AG10803 (cell line): ENCODE measurements around the gene OR2L2.

Experiments used
- DNase-seq: peaks from one replicate; pipeline ENCODE4 v3.0.0; 2010; ENCODE audit warnings: low read depth
- H3K4me3 ChIP-seq: 2 replicates; pipeline ENCODE4 v1.5.1; 2011; ENCODE audit warnings: mild to moderate bottlenecking, low read length, control low read depth
- TF ChIP-seq, protein P1 (sequence below): conservative IDR thresholded peaks from 2 replicates; pipeline ENCODE4 v1.5.1; 2011; ENCODE audit warnings: mild to moderate bottlenecking, low read length, control low read depth, inconsistent platforms

The OR2L2 gene, protein sequence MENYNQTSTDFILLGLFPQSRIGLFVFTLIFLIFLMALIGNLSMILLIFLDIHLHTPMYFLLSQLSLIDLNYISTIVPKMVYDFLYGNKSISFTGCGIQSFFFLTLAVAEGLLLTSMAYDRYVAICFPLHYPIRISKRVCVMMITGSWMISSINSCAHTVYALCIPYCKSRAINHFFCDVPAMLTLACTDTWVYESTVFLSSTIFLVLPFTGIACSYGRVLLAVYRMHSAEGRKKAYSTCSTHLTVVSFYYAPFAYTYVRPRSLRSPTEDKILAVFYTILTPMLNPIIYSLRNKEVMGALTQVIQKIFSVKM

GRCh38 chr1:248029770-248030169 lies at the start of gene OR2L2:
TSS of gene OR2L2 (plus strand) at chr1:248030070. CDS start at chr1:248038268, 8,198 bp downstream.
- H3K4me3 ChIP-seq = no peak within 1 kb of the TSS
- DNase-seq = no peak
- TF ChIP-seq, protein P1, sequence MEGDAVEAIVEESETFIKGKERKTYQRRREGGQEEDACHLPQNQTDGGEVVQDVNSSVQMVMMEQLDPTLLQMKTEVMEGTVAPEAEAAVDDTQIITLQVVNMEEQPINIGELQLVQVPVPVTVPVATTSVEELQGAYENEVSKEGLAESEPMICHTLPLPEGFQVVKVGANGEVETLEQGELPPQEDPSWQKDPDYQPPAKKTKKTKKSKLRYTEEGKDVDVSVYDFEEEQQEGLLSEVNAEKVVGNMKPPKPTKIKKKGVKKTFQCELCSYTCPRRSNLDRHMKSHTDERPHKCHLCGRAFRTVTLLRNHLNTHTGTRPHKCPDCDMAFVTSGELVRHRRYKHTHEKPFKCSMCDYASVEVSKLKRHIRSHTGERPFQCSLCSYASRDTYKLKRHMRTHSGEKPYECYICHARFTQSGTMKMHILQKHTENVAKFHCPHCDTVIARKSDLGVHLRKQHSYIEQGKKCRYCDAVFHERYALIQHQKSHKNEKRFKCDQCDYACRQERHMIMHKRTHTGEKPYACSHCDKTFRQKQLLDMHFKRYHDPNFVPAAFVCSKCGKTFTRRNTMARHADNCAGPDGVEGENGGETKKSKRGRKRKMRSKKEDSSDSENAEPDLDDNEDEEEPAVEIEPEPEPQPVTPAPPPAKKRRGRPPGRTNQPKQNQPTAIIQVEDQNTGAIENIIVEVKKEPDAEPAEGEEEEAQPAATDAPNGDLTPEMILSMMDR = no peak

DNA sequence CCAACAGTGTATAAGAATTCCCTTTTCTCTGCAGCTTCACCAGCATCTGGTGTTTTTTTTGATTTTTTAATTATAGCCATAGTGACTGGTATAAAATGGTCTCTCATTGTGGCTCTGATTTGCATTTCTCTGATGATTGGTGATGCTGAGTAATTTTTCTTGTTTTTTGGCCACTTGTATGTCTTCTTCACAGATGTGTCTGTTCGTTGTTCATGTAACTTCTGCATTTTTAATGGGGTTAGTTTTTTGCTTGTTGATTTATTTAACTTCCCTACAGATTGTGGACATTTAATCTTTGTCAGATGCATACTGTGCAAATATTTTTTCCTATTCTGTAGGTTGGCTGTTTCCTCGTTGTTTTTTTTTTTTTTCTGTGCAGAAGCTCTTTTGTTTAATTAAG lies 36.9 kb upstream of the OR2L2 start:
- no peak for DNase-seq
- no peak overlapping the region for H3K4me3 ChIP-seq
- TF ChIP-seq, protein P1 = no peak

- TF ChIP-seq, protein P1 = no peak
- DNase-seq = no peak
- no peak overlapping the region for H3K4me3 ChIP-seq
Observed at GRCh38 chr1:247998811-247999210, 31.1 kb upstream of the OR2L2 start.

DNA sequence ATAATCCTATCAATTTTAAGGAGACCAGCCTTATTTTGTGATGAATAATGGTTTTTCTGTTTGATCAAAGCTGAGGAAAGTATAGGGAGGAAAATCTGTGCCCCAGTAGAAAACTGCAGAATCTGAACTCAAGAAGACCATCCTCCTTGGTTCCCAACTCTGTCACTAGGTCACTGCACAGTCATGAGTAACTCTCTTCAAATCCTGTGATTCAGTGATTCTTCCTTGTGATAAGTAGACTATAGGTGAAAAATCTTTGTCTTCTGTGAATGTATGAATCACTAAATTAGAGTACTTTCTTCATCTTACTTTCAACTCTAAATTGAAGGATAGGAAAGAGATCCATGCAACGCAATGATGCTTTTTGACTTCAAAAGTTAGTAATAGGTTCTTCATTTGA lies 29.7 kb upstream of the OR2L2 start:
- DNase-seq = no peak
- TF ChIP-seq, protein P1 = no peak
- H3K4me3 ChIP-seq = no peak overlapping the region

GRCh38 chr1:248007778-248008177 lies 22.1 kb upstream of the OR2L2 start:
- no peak overlapping the region for H3K4me3 ChIP-seq
- TF ChIP-seq, protein P1 = no peak
- DNase-seq = no peak

GRCh38 chr1:248009681-248010080 lies 20.2 kb upstream of the OR2L2 start:
- no peak overlapping the region for H3K4me3 ChIP-seq
- no peak for DNase-seq
- TF ChIP-seq, protein P1 = no peak

DNA sequence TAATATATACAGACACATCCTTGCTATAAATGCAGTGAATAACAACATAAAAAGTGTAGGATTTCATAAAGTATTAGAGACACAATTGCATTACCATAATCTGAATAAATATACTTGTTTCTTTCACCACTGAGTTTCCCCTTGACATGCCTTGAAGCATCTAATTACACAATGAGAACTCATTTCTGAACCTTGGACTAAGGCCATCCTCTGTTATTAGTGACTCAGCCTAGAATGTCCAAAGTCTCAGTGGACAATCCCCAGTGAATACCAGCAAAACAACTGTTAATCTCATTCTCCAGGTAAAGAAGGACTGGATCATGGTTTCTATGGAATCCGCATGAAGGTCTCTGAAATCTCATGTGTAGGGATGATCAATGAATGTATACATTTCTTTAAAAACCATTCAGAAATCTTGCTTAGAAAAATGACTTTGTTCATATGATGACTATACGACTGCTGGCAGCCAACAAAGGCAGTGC lies 16.6 kb upstream of the OR2L2 start, which contains the start of gene OR2L5:
TSS of gene OR2L5 (plus strand) at position 432 of the 482 bp plus-strand sequence. CDS start 8,288 bp downstream, outside the sequence.
- TF ChIP-seq, protein P1 = no peak
- no peak for DNase-seq

More for the DNA sequence above, 16.6 kb upstream of the OR2L2 start, which contains the start of gene OR2L5:
- H3K4me3 ChIP-seq = no peak within 1 kb of the TSS
